LoVo (cell line): ENCODE results near the gene NACA2.
"Not testable (repeated sequence)": the region's sequence is repeated elsewhere in the genome, so short reads cannot be mapped to it uniquely, and the experiment has no call there.

ENCODE experiments used
- DNase-seq: peaks from one replicate; pipeline ENCODE4 v3.0.0-alpha.2; 2016; ENCODE audit warnings: low spot score

The NACA2 gene

DNA sequence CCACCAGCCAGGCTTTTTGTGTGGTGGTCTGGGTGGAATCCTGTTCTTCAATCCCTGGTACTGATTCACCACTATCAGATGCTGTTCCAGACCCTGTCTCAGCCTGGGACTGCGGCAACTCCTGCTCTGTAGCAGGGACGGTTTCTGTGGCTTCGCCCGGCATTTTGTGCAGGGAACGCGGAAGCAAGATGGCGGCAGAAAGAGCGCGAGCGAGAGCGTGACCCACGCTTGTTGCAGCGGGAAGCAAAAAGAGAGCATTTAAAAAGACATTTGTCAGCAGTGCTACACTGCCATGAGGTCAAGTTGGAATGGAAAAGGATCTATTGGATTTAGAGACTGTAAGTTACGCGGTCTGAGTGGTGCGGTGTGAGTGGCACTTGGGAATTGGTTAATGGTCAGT lies at the start of gene NACA2:
TSS of gene NACA2 (minus strand) at position 202 of the 400 bp plus-strand sequence. CDS start at position 163, 39 bp downstream.
- no peak for DNase-seq

DNA sequence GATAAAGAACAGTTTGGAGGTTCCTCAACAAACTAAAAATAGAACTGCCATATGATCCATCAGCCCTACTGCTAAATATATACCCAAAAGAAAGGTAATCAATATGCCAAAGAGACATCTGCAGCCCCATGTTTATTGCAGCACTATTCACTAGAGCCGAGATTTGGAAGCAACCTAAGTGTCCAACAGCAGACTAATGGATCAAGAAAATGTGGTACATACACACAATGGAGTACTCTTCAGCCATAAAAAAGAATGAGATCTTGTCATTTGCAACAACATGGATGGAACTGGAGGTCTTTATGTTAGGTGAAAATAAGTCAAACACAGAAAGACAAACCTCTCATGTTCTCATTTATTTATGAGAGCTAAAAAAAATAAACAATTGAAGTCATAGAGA lies 48.8 kb upstream of the NACA2 start:
- no peak for DNase-seq

- DNase-seq = no peak
Measured at GRCh38 chr17:61638087-61638486, 47.1 kb upstream of the NACA2 start.

DNA sequence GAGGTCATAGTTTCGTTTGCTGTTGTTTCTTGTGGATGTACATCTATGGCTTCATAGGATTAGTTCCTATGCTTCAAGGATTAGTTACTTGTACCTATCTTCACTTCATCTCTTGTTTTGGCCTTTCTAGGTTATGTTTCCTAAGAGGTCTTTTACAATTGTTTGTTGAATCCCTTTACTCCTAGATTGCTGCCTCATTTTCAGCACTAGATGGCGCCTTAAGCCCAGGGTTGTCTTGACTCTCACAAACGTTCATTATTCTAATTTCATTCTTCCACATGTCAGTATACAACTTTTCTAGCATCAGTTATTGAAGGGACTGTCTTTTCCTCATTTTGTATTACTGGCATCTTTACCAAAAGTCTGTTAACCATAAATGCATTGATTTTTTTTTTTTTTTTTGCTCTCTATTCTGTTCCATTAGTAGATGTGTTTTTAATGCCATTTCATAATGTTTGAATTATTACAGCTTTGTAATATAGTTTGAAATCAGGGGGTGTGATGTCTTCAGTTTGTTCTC lies 45.0 kb upstream of the NACA2 start:
- peak; percentile 77 for DNase-seq

GRCh38 chr17:61634942-61635538 lies 44.0 kb upstream of the NACA2 start:
- DNase-seq = no peak

GRCh38 chr17:61634011-61634539 lies 43.1 kb upstream of the NACA2 start:
- DNase-seq = no peak

DNA sequence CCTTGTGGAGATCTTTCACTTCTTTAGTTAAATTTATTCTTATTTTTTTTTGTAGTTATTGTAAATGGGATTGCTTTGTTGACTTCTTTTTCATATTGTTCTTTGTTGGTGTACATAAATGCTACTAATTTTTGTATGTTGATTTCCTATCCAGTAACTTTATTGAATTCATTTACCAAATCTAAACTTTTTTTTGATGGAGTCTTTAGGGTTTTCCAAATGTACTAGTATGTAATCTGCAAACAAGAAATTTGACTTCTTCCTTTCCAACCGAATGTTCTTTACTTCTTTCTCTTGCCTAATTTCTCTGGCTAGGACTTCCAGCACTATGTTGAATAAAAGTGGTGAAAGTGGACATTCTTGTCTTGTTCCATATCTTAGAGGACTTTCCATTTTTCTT lies 41.8 kb upstream of the NACA2 start:
- DNase-seq = no peak

GRCh38 chr17:61631800-61632199 lies 40.8 kb upstream of the NACA2 start:
- no peak for DNase-seq

GRCh38 chr17:61628158-61628557 lies 37.1 kb upstream of the NACA2 start:
- DNase-seq = not testable (repeated sequence)

- no peak for DNase-seq
Measured at GRCh38 chr17:61627658-61628057, 36.6 kb upstream of the NACA2 start.

DNA sequence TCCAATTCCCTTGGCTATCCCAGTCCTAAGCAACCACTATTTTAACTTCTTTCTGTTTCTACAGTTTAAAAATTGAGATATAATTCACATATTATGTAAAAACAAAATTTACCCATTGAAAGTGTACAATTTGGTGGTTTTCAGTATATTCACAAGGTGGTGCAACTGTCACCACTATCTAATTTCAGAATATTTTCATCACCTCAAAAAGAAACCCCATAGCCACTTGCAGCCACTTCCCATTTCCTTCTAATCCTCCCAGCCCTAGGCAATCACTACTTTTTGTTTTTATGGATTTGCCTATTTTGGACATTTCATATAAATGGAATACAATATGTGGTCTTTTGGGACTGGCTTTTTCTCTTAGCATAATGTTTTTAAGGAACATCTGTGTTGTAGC lies 36.1 kb upstream of the NACA2 start:
- no peak for DNase-seq

DNA sequence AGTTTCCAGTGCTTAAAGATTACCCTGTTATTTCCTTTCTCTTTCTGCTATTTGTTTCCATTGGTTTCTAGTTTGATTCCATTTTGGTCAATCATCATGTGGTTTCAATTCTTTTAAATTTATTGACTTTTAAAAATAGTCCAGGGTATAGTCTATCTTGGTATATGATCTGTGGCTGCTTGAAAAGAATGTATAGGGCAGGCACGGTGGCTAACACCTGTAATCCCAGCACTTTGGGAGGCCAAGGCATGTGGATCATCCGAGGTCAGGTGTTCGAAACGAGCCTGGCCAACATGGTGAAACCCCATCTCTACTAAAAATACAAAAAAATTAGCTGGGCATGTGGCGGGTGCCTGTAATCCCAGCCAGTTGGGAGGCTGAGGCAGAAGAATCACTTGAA lies 34.5 kb upstream of the NACA2 start:
- DNase-seq = no peak

DNA sequence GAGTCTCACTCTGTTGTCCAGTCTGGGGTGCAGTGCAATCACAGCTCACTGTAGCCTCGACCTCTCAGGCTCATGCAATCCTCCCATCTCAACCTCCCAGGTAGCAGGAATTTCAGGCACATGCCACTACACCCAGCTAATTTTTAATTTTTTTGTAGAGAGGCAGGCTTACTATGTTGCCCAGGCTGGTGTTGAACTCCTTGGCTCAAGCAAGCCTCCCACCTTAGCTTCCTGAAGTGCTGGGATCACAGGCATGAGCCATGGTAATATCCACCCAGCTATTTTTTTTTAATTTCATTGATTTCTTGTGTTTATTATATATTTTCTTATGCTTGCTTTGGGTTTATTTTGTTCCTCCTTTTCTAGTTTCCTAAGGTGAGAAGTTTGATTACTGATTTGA lies 33.9 kb upstream of the NACA2 start:
- no peak for DNase-seq

- no peak for DNase-seq
Measured at GRCh38 chr17:61621317-61621716, 30.3 kb upstream of the NACA2 start.

- DNase-seq = no peak
Measured at GRCh38 chr17:61619953-61620352, 28.9 kb upstream of the NACA2 start.

DNA sequence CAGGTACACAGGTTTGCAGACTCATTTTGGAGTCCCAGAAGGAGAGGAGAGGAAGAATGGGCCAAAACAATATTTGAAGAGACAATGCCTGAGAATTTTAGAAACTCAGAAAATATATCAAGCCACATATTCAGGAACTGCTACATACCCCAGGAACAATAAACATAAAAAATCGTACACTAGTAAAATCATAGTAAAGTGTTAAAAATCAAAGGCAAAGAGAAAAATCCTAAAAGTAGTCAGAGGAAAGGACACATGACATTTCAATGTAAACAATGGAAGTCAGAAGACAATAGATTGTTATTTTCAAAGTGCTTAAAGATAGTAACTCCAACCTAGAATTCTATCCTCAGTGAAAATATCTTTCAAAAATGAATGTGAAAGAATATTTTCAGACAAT lies 28.5 kb upstream of the NACA2 start:
- DNase-seq = no peak

DNA sequence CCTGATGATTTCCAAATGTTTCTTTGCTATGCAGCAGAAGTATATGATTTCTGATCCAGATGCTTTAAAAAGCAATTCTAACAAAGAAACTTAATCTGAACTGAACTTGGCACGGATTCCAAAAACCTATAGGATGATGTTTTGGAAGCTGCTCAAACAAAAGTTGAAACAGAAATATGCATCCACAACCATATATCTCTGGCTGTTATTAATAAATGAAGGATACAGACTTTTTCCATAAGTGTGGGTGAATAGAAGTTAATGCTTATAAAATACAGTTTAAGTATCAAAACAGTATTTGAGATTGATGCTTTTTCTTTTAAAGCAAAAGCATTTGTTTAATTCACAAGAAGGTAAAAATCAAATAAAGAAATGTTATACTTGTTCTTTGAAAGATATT lies 27.9 kb upstream of the NACA2 start:
- DNase-seq = no peak

- no peak for DNase-seq
Measured at GRCh38 chr17:61617330-61617729, 26.3 kb upstream of the NACA2 start.

DNA sequence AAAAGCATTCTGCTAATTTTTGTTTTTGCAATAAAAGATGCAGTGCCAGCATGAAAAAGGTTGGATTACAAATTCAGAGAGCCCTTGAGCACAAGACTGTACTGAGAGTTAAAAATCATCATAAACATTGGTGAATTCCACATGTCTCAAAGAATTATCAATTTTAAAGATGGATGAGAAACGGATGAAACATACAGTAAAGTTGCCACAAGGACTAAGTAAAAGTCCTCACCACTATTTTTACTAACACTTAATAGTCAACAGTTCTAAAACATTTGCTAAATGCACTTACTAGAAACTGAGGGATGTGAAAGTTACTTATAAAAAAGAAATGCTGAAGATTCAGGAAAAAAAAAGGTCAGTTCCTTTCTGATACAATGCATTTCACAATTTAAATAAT lies 25.8 kb upstream of the NACA2 start:
- no peak for DNase-seq

GRCh38 chr17:61614219-61614618 lies 23.2 kb upstream of the NACA2 start:
- no peak for DNase-seq

DNA sequence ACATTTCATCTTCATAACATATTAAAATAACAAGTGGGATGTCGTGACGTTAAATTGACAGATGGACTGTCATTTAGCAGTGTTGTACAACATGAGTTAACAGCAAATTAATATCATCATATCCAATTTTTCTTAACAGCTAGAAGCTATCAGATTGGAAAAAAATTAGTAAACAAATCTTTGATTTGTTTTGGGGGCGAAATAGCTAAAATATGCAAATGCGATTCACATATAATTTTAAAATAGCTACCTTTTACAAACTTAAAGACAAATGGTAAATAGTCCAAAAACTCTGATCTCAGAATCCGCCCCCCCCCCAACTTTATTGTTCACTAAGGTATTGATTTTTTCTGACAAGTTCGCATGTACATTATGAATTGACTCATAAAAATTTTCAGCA lies 20.3 kb upstream of the NACA2 start:
- no peak for DNase-seq

- DNase-seq = no peak
Measured at GRCh38 chr17:61605692-61606091, 14.7 kb upstream of the NACA2 start.

DNA sequence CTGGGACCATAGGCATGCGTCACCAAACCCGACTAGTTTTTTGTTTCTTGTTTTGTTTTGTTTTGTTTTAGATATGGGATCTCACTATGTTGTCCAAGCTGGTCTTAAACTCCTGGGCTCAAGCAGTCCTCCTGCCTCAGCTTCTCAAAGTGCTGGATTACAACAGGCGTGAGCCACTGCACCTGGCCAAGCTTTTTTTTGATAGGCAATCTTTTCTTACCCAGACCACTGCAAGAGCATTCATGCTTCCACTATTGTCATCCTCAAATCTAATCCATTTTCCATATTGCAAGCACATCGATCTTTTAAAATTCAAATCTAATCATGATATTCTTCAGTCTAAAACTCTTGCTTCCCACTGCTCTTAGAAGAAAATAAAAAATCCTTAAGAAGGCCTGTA lies 10.3 kb upstream of the NACA2 start:
- no peak for DNase-seq

- no peak for DNase-seq
Measured at GRCh38 chr17:61600621-61601020, 9.6 kb upstream of the NACA2 start.
